Erythroblast (primary cell): ENCODE measurements around the gene PCYT1B.

ENCODE experiments used
- GATA1 ChIP-seq: IDR thresholded peaks from 2 replicates; pipeline ENCODE4 v1.6.1; 2011; ENCODE audit warnings: low read depth, mild to moderate bottlenecking, control low read depth, low read length, moderate library complexity
- POLR2A ChIP-seq: IDR thresholded peaks from 2 replicates; pipeline ENCODE4 v1.6.1; 2011; ENCODE audit warnings: mild to moderate bottlenecking, low read length

DNA sequence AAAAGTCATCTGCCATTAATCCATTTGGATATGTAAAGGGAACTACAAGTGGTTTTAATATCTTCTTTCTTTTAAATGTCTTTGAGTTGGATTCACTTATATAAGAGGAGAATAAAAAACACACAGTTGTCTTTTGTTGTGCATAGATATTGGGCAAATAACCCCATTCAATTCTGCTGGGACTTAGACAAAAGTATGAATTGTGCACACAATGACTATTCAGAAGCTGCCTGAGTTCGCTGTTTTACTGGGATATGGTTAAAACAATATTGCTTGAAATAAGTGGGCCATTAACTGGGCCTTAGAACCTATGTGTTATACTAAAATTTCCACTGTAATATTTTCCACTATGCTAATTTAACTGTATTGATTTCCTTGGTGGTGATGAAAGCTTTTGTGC lies 71.7 kb downstream of the PCYT1B start:
- TF ChIP-seq POLR2A (no peak), GATA1 (no peak)
